Kidney epithelial cell (primary cell): ENCODE results near the gene NFS1. TPM values are rescaled to one million over a fixed set of nuclear protein-coding genes. Genes with fewer than 3 reads are reported as not detected.
"Not testable (repeated sequence)": the region's sequence is repeated elsewhere in the genome, so short reads cannot be mapped to it uniquely, and the experiment has no call there.

Experiments used
- DNase-seq: peaks from one replicate; pipeline ENCODE4 v3.0.0-alpha.2; 2010; ENCODE audit warnings: low read depth
- H3K27me3 ChIP-seq: 2 replicates; pipeline ENCODE4 v1.6.0; 2011; ENCODE audit warnings: low read length; ENCODE audit not compliant: control insufficient read depth, insufficient read depth
- H3K36me3 ChIP-seq: 2 replicates; pipeline ENCODE4 v1.5.1; 2011; ENCODE audit warnings: low read length; ENCODE audit not compliant: control insufficient read depth, insufficient read depth
- H3K4me3 ChIP-seq: 2 replicates; pipeline ENCODE4 v1.5.1; 2011; ENCODE audit warnings: low read depth, mild to moderate bottlenecking, control low read depth, low read length
- total RNA-seq: library from RNA; depleted of rRNA; stranded (reverse); fragments of >200 nt; gene quantifications from 2 replicates; pipeline ENCODE4 v1.2.3, GENCODE V29; 2015
- TF ChIP-seq, protein P1 (sequence below): IDR thresholded peaks from 2 replicates; pipeline ENCODE4 v1.5.1; 2011; ENCODE audit warnings: mild to moderate bottlenecking, moderate library complexity, low read length, control low read depth, inconsistent platforms; ENCODE audit not compliant: insufficient read depth, poor library complexity, severe bottlenecking

The NFS1 gene
- total RNA-seq, 1 donor from 2014 or later: 30.8 TPM

- no peaks in the 10 kb centered on the region for H3K27me3 ChIP-seq
- H3K36me3 ChIP-seq: peaks cover 13% of the 10 kb centered on the region
- no peak for DNase-seq
- TF ChIP-seq, protein P1, sequence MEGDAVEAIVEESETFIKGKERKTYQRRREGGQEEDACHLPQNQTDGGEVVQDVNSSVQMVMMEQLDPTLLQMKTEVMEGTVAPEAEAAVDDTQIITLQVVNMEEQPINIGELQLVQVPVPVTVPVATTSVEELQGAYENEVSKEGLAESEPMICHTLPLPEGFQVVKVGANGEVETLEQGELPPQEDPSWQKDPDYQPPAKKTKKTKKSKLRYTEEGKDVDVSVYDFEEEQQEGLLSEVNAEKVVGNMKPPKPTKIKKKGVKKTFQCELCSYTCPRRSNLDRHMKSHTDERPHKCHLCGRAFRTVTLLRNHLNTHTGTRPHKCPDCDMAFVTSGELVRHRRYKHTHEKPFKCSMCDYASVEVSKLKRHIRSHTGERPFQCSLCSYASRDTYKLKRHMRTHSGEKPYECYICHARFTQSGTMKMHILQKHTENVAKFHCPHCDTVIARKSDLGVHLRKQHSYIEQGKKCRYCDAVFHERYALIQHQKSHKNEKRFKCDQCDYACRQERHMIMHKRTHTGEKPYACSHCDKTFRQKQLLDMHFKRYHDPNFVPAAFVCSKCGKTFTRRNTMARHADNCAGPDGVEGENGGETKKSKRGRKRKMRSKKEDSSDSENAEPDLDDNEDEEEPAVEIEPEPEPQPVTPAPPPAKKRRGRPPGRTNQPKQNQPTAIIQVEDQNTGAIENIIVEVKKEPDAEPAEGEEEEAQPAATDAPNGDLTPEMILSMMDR: no peak
- H3K4me3 ChIP-seq: no peak overlapping the region
These were observed 22.5 kb upstream of the NFS1 start for GRCh38 chr20:35721621-35722020.

DNA sequence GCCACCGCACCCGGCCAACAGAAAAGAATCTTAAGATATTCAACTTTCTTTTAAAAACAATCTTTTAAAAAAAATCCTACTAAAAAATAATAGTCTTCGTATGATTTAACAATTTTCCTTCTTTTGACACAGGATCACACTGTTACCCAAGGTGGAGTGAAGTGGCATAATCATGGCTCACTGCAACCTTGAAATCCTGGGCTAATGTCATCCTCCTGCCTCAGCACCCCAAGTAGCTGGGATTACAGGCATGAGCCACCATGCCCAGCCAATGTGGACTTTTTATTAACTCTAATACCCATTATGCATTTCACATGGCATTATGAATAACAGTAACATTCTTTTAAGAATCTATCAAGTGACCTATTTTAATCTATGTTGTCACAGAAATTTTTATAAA lies 22.1 kb upstream of the NFS1 start:
- TF ChIP-seq, protein P1: no peak
- DNase-seq: no peak
- H3K36me3 ChIP-seq: peaks cover 13% of the 10 kb centered on the region
- no peaks in the 10 kb centered on the region for H3K27me3 ChIP-seq
- H3K4me3 ChIP-seq: no peak overlapping the region

DNA sequence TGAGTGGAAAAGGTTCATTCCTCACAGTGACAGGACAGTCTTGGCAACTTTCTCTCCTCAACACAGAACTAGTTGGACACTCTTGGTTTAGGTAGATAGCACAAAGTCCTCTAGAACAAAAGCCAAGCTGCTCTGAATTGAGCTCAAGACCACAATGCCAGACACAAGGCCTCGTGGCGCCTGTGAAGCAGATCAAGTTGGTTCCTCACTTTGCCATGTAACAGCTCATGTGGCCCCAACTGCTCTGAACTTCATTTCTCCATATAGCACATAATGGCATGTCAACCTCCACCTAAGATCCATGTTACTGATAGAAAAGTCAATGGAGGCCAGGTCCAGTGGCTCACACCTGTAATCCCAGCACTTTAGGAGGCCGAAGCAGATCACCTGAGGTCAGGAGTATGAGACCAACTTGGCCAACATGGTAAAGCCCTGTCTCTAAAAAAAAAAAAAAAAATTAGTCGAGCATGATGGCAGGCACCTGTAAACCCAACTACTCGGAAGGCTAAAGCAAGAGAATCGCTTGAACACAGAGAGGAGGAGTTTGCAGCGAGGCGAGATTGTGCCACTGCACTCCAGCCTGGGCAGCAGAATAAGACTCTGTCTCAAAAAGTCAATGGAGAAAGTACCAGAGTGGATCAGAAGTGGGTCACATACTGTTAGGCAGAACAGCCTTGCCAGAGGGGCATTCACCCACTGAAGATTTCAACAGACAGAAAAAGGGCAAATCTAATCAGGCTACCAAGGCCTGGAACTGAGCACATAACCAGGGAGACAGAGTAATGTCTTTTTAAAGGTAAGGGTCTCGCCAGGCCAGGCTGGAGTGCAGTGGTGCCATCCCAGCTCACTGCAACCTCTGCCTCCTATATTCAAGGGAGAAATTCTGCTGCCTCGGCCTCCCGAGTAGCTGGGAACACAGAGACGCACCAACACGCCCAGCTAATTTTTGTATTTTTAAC lies 21.3 kb upstream of the NFS1 start:
- TF ChIP-seq, protein P1: no peak
- Histone ChIP-seq H3K4me3 (no peak overlapping the region), H3K27me3 (no peaks in the 10 kb centered on the region), H3K36me3 (peaks cover 13% of the 10 kb centered on the region)
- DNase-seq: no peak

- Histone ChIP-seq H3K36me3 (peaks cover 13% of the 10 kb centered on the region), H3K27me3 (no peaks in the 10 kb centered on the region), H3K4me3 (no peak overlapping the region)
- TF ChIP-seq, protein P1: no peak
- no peak for DNase-seq
These were observed 20.6 kb upstream of the NFS1 start for GRCh38 chr20:35719717-35720116.

- H3K4me3 ChIP-seq: no peak overlapping the region
- TF ChIP-seq, protein P1: no peak
- H3K36me3 ChIP-seq: peaks cover 13% of the 10 kb centered on the region
- DNase-seq: no peak
- H3K27me3 ChIP-seq: no peaks in the 10 kb centered on the region
These were observed 20.0 kb upstream of the NFS1 start for GRCh38 chr20:35718972-35719635.

DNA sequence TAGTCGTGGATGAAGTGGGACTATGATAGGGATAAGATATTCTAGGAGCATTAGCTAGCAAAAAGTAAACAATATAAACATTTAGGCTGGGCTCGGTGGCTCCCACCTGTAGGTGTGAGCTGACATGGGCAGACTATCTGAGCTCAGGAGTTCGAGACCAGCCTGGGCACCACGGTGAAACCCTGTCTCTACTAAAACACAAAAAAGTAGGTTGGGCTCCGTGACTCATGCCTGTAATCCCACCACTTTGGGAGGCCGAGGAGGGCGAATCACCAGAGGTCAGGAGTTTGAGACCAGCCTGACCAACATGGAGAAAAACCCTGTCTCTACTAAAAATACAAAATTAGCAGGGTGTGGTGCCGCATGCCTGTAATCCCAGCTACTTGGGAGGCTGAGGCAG lies 19.2 kb upstream of the NFS1 start:
- DNase-seq: not testable (repeated sequence)

More for the DNA sequence above, 19.2 kb upstream of the NFS1 start:
- peaks cover 13% of the 10 kb centered on the region for H3K36me3 ChIP-seq
- not testable (repeated sequence) for H3K27me3 ChIP-seq, H3K4me3 ChIP-seq
